ENCODE measurements around the gene NIPAL3. TPM values are rescaled to one million over a fixed set of nuclear protein-coding genes. Genes with fewer than 3 reads are reported as not detected.
A peak's percentile ranks its signal among the peaks of the same experiment; 100 is the strongest.
"Not testable (repeated sequence)": the region's sequence is repeated elsewhere in the genome, so short reads cannot be mapped to it uniquely, and the experiment has no call there.

NIPAL3 gene
- polyA plus RNA-seq, 1 donor (not counting 4 experiments of a cell fraction or from before 2014, with no cell fraction given), result 30.5 TPM

DNA sequence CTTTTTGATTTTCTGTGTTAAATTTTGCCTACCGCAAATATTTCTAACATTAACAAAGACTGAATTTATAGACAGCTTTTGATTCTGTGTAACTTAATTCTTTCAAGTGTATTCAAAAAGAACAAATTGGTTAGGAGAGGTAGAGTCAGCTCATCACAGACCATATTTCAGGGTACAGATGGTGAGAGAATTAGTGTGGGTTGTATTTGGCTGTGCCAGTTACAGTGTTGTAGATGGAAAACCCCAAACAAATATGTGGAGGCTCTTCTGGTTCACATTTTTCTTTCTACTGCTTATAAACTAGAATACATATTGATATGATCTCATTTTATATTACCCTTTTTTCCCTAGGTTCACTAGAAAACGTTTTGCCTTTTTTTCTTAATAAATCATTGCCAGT, 98.1 kb downstream of the NIPAL3 start:
- Histone ChIP-seq H3K79me2 (ENCODE audit: control insufficient read depth, insufficient read depth, low read length) (peaks cover 4% of the 10 kb centered on the region), H3K4me3 (ENCODE audit: control insufficient read depth in 2 of 3, extremely low read depth in 1 of 3, insufficient read depth in 2 of 3, low read depth in 1 of 3, low read length in 3 of 3) (no peak overlapping the region), H3K9me3 (ENCODE audit: control insufficient read depth, low read depth, low read length) (no peaks in the 10 kb centered on the region), H3K27me3 (ENCODE audit: control insufficient read depth, extremely low read depth, insufficient read depth, low read length) (no peaks in the 10 kb centered on the region), H3K4me2 (ENCODE audit: control insufficient read depth, extremely low read depth, insufficient read depth, low read depth, low read length) (no peak overlapping the region), H3K4me1 (ENCODE audit: control insufficient read depth, extremely low read depth, insufficient read depth, low read length) (peaks cover 13% of the 10 kb centered on the region), H3K27ac (ENCODE audit: control insufficient read depth, insufficient read depth, low read length) (no peak overlapping the region), H2AFZ (ENCODE audit: control insufficient read depth, low read length) (no peak overlapping the region), H3K9me1 (ENCODE audit: control insufficient read depth, extremely low read depth, insufficient read depth, low read length) (no peaks in the 10 kb centered on the region), H3K9ac (ENCODE audit: control insufficient read depth, extremely low read depth, insufficient read depth, low read length) (no peak overlapping the region), H3K36me3 (ENCODE audit: control insufficient read depth in 2 of 2, extremely low read depth in 1 of 2, insufficient read depth in 2 of 2, low read length in 2 of 2) (peaks cover 0 to 2% of the 10 kb centered on the region in 2 experiments), H4K20me1 (ENCODE audit: control insufficient read depth, extremely low read depth, insufficient read depth, low read length) (no peaks in the 10 kb centered on the region)
- dilution Hi-C loops (cut with MboI; ENCODE audit: extremely low pct_ligation_motif_present, low sequenced_read_pairs), result no loop called here
- DNase-seq (ENCODE audit: low read depth, low spot score), result no peak
- TF ChIP-seq, protein P1, sequence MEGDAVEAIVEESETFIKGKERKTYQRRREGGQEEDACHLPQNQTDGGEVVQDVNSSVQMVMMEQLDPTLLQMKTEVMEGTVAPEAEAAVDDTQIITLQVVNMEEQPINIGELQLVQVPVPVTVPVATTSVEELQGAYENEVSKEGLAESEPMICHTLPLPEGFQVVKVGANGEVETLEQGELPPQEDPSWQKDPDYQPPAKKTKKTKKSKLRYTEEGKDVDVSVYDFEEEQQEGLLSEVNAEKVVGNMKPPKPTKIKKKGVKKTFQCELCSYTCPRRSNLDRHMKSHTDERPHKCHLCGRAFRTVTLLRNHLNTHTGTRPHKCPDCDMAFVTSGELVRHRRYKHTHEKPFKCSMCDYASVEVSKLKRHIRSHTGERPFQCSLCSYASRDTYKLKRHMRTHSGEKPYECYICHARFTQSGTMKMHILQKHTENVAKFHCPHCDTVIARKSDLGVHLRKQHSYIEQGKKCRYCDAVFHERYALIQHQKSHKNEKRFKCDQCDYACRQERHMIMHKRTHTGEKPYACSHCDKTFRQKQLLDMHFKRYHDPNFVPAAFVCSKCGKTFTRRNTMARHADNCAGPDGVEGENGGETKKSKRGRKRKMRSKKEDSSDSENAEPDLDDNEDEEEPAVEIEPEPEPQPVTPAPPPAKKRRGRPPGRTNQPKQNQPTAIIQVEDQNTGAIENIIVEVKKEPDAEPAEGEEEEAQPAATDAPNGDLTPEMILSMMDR (optimal IDR thresholded peaks at IDR 0.05 in 1 of 3, IDR thresholded peaks at IDR 0.05 in 1 of 3, conservative IDR thresholded peaks at IDR 0.05 in 1 of 3; ENCODE audit: extremely low read depth in 1 of 3, insufficient read depth in 2 of 3, low read length in 3 of 3), result no peak
- TF ChIP-seq EZH2 (IDR thresholded peaks at IDR 0.05; ENCODE audit: low read length), result no peak
- FAIRE-seq, result no peak

DNA sequence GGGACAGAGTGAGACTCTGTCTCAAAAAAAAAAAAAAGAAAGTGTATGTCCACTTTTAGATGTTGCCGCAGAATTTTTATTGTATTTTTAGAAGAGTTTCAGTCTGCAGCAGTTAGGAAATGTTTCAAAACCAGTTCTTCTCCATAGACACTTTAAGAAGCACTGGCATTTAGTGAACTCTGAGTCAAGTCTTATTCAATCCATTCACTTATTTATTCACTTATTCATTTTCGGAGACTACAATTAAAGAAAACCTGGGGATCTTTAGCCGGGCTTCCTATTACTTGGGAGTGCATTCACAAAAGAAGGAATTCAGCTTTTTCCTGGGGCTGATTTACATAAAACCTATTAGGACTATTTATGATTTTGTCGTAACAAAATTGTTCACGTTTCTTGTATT, 99.3 kb downstream of the NIPAL3 start:
- FAIRE-seq (no peak), DNase-seq (ENCODE audit: low read depth, low spot score) (no peak)
- Histone ChIP-seq H3K9me3 (ENCODE audit: control insufficient read depth, low read depth, low read length) (no peaks in the 10 kb centered on the region), H3K79me2 (ENCODE audit: control insufficient read depth, insufficient read depth, low read length) (peaks cover 4% of the 10 kb centered on the region), H4K20me1 (ENCODE audit: control insufficient read depth, extremely low read depth, insufficient read depth, low read length) (no peaks in the 10 kb centered on the region), H3K27ac (ENCODE audit: control insufficient read depth, insufficient read depth, low read length) (no peak overlapping the region), H3K9me1 (ENCODE audit: control insufficient read depth, extremely low read depth, insufficient read depth, low read length) (no peaks in the 10 kb centered on the region), H3K36me3 (ENCODE audit: control insufficient read depth in 2 of 2, extremely low read depth in 1 of 2, insufficient read depth in 2 of 2, low read length in 2 of 2) (peaks cover 0 to 2% of the 10 kb centered on the region in 2 experiments), H3K4me2 (ENCODE audit: control insufficient read depth, extremely low read depth, insufficient read depth, low read depth, low read length) (no peak overlapping the region), H3K27me3 (ENCODE audit: control insufficient read depth, extremely low read depth, insufficient read depth, low read length) (no peaks in the 10 kb centered on the region), H3K4me3 (ENCODE audit: control insufficient read depth in 2 of 3, extremely low read depth in 1 of 3, insufficient read depth in 2 of 3, low read depth in 1 of 3, low read length in 3 of 3) (no peak overlapping the region), H2AFZ (ENCODE audit: control insufficient read depth, low read length) (no peak overlapping the region), H3K4me1 (ENCODE audit: control insufficient read depth, extremely low read depth, insufficient read depth, low read length) (peaks cover 13% of the 10 kb centered on the region), H3K9ac (ENCODE audit: control insufficient read depth, extremely low read depth, insufficient read depth, low read length) (no peak overlapping the region)
- dilution Hi-C loops (cut with MboI; ENCODE audit: extremely low pct_ligation_motif_present, low sequenced_read_pairs), result no loop called here
- TF ChIP-seq, protein P1 (optimal IDR thresholded peaks at IDR 0.05 in 1 of 3, IDR thresholded peaks at IDR 0.05 in 1 of 3, conservative IDR thresholded peaks at IDR 0.05 in 1 of 3; ENCODE audit: extremely low read depth in 1 of 3, insufficient read depth in 2 of 3, low read length in 3 of 3), result no peak
- no peak for TF ChIP-seq EZH2 (IDR thresholded peaks at IDR 0.05; ENCODE audit: low read length)

DNA sequence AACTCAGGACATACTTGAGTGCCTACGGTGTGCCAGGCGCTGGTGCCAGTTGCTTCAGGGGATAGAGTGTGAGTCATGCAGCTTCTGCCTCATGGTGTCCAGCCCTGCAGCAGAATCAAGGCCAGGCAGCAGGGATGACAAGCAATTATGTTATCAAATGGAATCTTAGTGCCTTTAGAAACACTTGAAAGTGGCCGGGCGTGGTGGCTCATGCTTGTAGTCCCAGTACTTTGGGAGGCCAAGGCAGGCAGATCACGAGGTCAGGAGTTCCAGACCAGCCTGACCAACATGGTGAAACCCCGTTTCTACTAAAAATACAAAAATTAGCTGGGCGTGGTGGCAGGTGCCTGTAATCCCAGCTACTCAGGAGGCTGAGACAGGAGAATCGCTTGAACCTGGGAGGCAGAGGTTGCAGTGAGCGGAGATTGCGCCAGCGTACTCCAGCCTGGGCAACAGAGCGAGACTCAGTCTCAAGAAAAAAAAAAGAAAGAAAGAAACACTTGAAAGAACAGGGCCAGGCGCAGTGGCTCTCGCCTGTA, 100.1 kb downstream of the NIPAL3 start:
- H3K4me2 ChIP-seq (ENCODE audit: control insufficient read depth, extremely low read depth, insufficient read depth, low read depth, low read length); H4K20me1 ChIP-seq (ENCODE audit: control insufficient read depth, extremely low read depth, insufficient read depth, low read length); H3K9me3 ChIP-seq (ENCODE audit: control insufficient read depth, low read depth, low read length); dilution Hi-C loops (cut with MboI; ENCODE audit: extremely low pct_ligation_motif_present, low sequenced_read_pairs); H3K79me2 ChIP-seq (ENCODE audit: control insufficient read depth, insufficient read depth, low read length); H3K4me3 ChIP-seq (ENCODE audit: control insufficient read depth in 2 of 3, extremely low read depth in 1 of 3, insufficient read depth in 2 of 3, low read depth in 1 of 3, low read length in 3 of 3); H3K9ac ChIP-seq (ENCODE audit: control insufficient read depth, extremely low read depth, insufficient read depth, low read length); H3K27me3 ChIP-seq (ENCODE audit: control insufficient read depth, extremely low read depth, insufficient read depth, low read length); H3K9me1 ChIP-seq (ENCODE audit: control insufficient read depth, extremely low read depth, insufficient read depth, low read length); H2AFZ ChIP-seq (ENCODE audit: control insufficient read depth, low read length); H3K36me3 ChIP-seq (ENCODE audit: control insufficient read depth in 2 of 2, extremely low read depth in 1 of 2, insufficient read depth in 2 of 2, low read length in 2 of 2): not testable (repeated sequence)
- FAIRE-seq (peak; percentile 98), DNase-seq (ENCODE audit: low read depth, low spot score) (peak; percentile 68)
- Histone ChIP-seq H3K4me1 (ENCODE audit: control insufficient read depth, extremely low read depth, insufficient read depth, low read length) (peaks cover 13% of the 10 kb centered on the region), H3K27ac (ENCODE audit: control insufficient read depth, insufficient read depth, low read length) (peak overlapping the region; percentile 1)

Data from keratinocyte (primary cell).